HG03520 (cell line): ENCODE results near the gene LHFPL2.

Source experiments
- ATAC-seq: cut with Tn5 transposase; IDR thresholded peaks from one replicate; pipeline ENCODE4 v1.9.1; 2021; ENCODE audit warnings: mild to moderate bottlenecking, moderate library complexity; ENCODE audit not compliant: unreplicated experiment

Gene LHFPL2

DNA sequence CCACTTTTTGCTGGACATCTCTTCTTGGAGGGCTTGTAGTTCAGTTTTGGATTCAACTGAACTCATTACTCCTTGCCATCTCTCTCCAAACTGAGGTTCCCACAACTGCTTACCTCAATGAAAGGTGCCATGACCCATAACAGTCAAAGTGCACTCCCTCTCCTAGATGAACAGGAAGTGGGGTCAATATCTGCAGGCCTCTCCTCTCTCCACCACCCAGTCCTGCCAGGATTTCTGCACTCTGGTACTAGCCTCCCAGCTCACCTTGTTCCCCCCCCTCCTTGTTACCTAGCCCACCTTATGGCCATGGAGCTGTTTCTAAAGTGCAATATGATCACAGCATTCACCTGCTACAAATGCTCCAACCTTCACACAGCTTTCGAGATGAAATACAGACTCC lies 5.9 kb downstream of the LHFPL2 start:
- ATAC-seq, result no peak

DNA sequence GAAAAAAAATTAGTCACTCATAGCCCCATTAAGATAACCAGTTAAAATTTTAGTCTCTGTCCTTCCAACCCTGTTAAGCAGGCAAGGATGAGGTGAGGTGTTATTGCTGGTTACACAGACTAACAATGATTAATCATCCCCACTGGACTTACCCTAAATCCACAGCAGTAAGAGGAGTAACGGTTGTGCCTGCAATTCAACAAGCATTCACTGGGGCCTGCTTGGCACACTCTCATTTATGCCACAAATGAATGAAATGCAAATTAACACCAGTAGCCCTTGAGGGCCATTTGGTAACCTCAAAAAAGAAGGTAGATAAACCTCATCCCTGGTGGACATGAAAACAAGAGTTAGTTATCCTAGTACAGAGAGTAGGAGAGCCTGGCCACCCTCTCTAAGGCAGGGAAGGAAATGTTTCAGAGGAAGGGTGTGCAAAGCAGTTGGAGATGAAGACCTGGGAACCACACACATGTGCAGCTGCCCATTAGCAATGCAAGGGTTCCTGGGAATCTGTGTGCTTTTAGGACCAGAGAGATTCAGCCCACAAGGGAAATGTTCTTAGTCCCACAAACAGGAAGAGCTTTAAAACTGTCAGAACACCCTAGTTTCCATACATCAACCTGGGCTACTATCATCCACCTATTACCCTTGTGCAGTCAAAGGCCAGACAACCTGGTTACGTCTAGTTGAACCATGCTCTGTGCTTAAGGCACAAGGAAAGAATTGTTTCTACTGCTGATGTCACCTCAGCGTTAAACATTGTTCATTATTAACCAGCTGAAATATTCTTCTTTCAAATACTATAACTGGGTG lies 7.7 kb downstream of the LHFPL2 start:
- no peak for ATAC-seq

DNA sequence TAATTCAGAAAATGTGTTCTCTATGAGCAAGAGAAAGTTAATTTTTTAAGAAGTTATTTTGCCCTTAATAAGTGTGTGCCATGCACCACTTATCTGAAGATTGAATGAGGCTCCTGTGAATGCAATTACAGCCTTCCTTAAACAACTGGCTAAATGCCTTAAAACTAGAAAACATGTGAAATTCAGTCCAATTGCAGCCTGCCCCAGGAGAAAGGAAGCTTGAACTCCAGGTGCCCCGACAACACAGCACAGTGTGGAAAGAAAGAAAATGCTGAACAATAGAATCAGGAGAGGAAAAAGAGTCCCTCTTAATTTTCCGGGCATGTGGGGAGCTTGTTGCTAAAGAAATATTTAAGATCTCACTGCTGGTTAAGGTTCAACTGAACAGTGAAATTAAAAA lies 8.8 kb downstream of the LHFPL2 start:
- no peak for ATAC-seq

DNA sequence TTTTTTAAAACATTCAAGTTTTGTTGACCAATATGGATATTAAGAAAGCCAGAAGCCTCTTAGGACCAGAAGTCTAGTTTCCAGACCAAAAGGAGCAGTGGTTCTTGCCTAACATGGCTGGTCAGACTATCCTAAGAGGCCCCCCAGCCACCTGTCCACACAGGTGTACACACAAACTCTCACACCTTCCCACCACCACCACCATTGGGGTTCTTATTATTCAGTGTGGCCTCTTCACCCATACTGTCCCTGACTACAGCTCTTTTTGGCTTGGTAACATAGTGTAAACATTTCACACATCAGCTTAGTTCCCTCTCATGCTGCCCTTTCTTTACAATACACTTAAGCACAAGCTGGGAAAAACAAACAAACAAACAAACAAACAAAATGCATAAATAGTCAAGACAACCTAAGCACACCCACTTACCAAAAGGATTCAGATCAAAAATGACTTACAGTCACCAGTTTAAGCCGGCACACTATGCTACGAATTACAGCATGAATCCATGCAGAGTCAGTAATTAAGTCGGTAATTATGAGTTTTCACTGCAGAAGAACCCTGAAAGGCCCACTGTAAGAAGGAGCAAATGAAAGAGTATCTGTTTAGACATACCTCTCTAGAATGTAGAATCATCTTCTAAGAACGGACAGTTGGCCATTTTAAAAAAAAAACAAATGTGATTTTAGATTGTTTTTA lies 9.5 kb downstream of the LHFPL2 start:
- no peak for ATAC-seq

DNA sequence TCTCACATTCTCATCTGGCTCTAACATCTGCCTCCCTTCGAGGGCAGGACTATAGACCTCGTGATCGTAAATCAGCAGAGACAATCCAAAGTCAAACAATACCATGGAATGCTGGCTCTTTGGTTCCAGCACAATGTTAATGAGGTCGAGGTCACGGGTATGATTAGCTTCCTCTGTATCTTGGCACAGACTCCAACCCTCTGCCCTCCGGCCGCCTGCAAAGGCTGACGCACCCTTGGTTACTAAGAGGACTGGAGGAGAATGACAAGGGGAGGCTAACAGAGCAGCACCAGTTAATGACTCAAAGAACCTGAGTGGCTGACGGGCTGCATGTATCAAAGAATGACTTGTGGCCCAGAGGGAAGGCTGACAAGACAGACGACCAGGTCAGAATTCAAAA lies 10.1 kb downstream of the LHFPL2 start:
- ATAC-seq, result no peak

DNA sequence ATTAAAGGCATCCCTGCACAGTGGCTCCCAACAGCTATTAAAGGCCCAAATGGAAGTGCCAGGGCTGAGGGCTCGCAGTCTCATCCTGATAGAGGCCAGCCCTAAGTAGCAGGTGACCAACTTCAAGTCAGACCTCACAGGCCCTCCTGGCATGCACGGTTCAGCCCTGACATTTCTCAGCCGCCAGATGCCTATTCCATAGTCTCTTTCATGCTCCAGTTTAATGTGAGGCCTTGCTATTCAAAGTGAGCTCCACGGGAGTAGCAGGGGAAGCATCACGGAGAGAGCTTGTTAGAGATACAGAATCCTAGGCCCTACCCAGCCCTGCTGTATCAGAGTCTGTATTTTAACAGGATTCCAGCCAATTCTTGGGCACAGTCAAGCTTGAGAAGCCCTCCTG lies 11.1 kb downstream of the LHFPL2 start:
- no peak for ATAC-seq

DNA sequence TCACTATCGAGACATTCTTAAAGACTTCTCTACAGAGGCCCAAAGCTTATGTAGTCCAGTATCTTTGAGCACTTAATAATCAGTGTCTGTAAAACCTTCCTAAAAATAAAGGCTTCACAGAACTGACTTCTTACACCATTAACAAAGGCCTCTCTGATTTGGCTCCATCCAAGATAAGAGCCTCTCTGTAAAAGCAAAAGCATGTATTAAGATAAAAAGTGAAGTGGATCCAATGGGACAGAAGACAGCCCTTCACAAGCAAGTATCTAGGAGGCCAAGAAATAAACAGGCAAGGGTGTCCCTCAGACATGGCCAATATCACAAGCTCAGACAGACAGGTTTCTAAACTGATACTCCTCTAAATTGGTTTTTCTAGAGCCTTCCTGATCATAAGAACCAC lies 11.9 kb downstream of the LHFPL2 start:
- ATAC-seq, result no peak

DNA sequence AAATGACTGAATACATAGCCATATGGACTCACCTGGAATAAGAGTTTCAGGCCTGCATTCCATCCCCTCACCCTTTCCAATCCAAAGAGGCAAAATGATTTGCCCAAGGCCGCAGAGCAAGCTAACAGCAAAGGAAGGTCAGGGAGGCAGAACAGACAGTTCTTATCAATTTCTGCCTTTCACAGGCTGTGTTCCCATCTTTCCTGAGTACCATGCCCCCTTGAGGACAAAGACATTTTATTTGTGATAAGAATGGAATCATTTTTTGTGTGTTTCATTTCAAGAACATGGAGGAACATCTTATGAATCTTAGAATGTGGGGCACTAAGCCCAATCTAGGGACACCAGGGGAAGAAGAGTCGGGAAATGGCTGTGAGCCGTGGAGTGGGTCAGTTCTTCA lies 13.9 kb downstream of the LHFPL2 start:
- ATAC-seq, result no peak

DNA sequence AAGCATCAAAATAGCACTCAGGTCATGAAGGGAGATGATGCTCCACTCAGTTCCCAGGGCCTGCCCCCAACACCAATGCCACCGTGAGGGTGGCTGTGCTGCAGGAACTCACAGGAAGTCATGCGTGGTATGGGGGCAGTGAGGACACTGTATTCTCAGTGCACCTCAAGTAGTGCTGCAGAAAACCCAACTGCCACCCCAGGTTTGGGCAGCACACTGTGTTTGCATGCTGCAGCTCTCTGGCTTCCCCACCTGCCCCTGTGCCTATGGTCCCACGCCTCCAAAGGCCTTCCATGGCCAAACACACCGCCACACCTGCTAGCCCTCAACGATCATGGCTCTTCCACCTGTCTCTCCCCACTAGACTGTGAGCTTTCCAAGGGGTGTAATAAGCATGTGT lies 14.3 kb downstream of the LHFPL2 start:
- ATAC-seq, result no peak

DNA sequence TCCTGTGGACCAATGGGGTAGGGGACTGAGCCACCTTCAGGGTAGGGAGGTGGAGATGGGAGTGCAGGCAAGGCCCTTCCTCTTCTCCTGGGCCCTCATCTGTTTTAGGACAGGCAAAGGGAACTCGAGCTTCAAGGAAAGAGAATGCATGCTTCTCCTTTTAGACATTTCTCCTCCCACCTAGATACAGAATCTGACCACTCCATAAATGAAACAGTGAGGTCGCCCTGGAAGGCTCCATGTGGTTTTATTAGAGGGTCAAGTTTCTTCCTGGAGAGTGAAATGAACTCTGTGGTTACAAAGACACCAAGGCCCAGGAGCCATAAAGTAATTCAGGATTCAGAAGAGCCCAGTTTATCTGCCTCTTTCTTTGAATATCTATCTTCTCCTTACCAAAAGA lies 14.9 kb downstream of the LHFPL2 start:
- no peak for ATAC-seq

DNA sequence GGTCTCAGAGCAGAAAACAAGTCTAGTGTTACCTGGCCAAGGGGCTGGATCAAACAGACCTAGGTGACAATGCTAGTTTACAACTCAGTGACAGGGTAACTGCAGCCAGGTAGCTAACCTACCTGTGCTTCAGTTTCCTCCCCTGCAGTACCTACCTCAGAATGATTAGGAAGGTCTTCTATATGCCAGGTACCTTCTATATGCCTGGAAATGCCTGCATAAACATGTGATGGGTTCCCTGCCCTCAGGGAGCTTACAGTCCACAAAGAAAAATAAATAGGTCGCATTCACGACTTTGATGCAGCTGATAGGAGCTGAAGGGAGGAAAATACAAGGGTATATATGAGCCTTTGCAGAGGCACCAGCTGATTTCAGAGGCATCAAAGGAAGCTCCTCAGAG lies 16.1 kb downstream of the LHFPL2 start:
- no peak for ATAC-seq

DNA sequence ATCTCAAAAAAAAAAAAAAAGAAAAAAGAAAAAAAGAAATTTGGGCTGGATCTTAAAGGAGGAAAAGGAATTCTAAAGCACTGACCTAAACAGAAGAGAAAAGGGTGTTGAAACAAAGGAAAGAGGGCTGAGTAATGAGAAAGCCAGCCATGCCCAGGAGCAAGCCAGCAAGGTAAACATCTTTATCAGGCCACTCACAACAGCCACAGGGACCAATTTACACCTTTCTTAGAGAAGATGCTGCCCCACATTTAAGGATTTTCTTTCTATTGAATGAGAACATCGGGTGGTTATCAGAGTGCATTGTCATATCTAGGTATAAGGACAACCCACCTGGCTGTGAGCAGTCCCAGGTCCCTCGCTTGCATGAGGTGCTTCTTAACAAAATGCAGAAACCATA lies 16.6 kb downstream of the LHFPL2 start:
- ATAC-seq, result no peak

DNA sequence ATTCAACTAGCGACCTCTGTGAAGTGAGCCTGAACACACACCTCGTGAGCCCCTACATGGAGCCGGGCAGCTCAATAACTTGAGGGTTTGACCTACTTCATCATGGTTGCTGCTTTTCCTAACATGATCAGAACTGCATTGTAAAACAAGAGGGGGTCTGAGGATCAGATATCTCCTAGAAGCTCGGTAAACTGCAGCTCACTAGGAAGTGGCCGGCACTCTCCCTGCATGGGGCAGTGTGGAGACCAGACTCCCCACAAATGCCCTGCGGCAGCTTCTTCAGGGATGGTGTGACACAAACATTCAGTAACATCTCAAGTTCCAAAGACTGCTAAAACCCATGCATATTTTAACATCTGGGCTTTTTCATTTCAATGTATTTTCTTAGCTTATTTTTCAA lies 18.5 kb downstream of the LHFPL2 start:
- ATAC-seq, result no peak

DNA sequence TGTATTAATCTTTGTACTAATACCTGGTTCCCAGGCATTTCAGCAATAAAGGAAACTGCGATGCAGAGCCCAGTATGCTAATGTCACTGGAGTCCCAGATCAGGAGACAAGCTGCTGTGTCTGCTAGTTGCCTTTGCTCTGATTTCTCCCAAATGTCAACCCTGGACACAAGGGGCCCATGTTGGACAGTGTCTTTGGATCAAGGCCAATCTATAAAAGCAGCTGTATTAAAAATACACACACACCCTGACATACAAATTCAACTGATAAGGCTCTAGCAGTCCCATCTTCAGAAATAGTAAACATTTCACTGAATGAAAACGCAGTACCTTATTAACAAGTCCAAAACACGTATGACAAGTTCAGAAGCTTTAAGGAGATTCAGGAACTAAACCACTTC lies 18.9 kb downstream of the LHFPL2 start:
- ATAC-seq, result no peak

DNA sequence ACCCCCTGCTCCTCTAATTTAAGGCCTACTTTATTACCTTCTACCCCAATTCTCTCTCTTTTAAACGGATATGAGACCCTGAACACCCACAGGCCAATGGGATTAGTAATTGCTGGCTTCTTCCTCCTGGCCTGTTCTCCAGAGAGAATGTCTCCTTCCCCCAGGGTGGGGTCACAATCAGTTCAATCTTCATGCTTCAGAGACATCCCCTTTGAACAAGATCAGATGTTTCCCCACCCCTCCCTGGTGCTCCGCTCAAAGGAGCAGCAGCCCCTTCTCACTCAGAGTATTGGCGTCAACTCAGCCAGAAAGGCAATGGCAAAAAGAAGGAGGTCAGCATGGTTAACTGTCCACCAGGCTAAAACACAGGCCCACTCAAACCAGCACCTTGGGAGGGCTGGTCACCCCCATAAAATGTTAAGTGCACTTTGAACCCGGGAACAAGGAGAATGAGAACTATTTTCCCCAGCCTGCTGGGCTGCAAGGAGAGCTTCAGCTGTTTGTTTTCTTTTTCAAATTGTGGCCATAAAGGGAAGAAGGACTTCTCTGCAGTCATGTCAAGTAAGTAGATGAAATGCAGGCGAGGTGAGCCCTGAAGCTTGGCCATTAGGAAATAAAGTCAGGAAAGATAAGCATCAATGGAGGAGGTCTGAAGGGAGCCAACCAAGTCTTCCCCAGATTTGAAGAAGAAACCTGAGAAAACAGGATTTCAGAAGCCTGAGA lies 20.1 kb downstream of the LHFPL2 start:
- no peak for ATAC-seq

DNA sequence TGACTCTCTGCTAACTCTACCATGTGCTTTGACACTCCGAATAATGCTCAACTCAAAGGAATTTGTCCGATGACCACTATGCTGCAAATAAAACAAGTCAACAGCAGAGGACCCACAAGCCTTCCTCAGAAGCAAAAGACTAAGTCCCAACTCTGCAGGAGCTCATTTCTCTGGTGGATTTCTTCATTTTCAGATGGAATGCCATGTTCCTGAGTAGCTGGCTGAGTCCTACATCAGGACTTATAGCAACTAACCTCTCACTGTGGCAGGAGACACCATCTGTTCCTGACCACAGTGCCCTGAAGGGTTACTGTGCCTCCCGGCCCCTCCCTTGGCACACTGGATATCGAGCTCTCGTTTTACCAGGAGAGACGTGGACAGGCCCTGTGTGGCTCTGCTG lies 20.8 kb downstream of the LHFPL2 start:
- ATAC-seq, result no peak

DNA sequence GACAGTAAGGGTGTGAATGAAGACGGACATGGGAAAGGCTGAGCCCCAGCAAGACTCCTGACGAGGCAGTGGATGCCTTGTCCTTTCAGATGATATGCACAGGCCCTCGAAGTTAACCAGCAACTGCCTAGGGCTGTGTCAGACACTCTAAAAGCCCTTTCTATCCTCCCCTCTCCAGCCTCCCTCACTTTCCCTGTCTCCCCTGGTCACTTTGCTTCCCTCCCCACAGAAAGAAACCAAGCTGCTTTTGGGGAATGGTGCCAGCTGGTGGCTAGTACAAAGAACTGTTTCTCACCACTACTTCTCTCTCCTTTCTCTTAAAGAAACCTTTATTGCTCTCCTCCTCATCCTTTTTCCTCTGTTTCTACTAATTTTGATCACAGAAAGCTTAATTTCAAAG lies 21.4 kb downstream of the LHFPL2 start:
- ATAC-seq, result no peak

DNA sequence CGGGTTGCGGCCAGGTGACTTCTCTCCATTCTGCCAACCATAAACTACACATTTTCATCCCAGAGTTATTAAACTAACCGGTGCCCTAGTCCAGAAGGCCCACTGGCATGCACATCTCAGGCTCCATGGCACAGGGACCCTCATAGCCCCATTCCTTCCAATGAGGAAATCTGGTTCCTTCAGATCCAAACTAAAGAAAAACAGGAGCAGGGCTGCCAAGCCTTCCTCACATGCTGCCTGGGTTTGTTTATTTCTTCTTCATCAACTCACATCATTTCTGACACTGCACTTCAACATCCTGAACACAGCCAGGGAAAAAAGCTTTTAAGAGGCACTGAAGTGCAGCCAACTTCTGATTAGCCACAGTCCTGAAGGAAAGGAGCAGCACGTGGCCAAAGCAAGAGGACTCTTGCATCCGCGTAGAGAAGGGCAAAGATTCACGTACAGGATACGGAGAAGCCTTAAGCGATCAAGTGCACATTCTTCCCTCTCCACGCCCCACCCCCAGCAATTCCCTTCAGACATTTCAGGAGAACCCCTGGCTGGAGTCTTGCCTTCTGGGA lies 22.5 kb downstream of the LHFPL2 start:
- ATAC-seq, result no peak

DNA sequence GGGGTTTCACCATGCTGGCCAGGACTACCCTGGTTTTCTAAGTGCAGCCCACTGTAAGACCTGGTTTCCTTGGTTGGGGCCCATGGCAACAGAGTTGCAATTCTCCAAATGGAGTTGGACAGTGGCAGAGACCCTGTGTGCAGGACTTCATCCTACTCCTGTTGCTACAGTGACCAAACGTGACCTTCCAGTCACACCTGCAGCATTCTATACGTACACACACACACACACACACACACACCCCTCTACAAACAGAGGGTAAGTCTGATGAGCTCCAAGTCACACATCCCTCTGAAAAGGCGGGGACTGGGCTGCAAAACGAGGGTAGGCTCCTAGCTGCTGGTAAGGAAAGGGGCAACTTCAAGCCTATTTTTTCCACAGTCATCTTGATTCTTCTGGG lies 23.6 kb downstream of the LHFPL2 start:
- no peak for ATAC-seq

DNA sequence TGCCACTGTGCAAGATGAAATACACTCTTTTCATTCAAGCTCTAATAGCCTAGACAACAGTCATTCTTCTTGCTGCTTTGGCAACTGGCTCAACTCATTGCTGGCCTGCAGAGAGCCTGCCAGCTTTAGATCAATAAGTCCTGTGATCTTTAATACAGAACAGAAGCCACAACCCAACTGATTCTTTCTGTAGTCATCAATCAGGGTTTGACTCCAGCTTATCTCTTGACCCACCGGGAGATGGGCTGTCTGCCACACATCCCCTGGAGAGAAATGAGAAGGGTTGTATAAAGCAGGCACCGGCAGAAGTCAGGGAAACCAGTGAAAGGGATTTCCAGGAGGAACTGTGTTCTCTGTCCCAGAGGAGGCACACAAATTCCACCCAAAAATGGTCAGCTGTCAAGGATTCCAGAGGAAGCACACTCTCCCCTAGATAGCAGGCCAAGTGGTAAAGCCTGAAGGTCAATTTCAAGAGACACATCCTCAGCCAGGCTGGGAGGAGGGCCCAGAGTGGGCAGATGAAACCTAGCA lies 24.5 kb downstream of the LHFPL2 start:
- no peak for ATAC-seq

DNA sequence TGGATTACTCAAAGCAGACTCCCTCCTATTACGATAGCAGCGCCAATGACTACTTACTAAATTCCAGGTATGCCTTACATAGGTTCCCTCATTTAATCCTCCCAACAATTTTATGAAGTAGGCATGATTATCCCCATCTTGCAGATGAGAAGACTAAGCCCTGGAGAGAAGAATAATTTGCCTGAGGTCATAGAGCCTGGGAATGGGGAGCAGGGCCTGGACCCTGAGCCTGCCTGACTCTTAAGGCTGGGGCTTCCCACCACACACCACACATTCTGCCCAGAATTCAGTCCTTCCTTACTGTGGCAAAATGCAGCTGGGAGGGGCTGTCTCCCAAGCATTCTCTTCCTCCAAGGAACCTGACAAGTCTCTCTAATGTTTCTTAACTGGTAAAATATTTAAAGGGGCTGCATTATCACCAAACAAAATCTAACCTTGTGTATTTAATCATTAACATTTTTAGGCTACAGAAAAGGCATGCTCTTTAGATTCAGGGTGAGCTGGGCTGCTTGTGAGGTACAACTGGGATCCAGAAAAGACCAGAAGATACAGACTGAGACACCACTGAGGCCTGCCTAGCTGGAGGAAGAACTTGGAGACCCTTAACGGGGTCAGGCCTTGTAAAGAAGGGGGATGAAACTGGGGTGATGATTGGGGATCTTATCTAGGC lies 26.1 kb downstream of the LHFPL2 start:
- no peak for ATAC-seq
